IPS-NIHi7 (cell line): ENCODE data around the gene SLX4IP.

ENCODE experiments used
- DNase-seq: peaks from one replicate; pipeline ENCODE4 v3.0.0; 2012; ENCODE audit warnings: mixed read lengths; ENCODE audit errors: extremely low spot score

The SLX4IP gene

GRCh38 chr20:10648651-10649050, 213.5 kb downstream of the SLX4IP start:
- DNase-seq = no peak

GRCh38 chr20:10649080-10649796, 214.1 kb downstream of the SLX4IP start:
- DNase-seq = no peak

GRCh38 chr20:10649797-10650160, 214.7 kb downstream of the SLX4IP start:
- DNase-seq = no peak

- no peak for DNase-seq
Observed at GRCh38 chr20:10651227-10651990, 216.3 kb downstream of the SLX4IP start.

GRCh38 chr20:10652185-10652584, 217.1 kb downstream of the SLX4IP start:
- no peak for DNase-seq

GRCh38 chr20:10652660-10653261, 217.7 kb downstream of the SLX4IP start:
- DNase-seq = no peak

- DNase-seq = no peak
Observed at GRCh38 chr20:10653599-10654249, 218.6 kb downstream of the SLX4IP start.

- no peak for DNase-seq
Observed at GRCh38 chr20:10654250-10654610, 219.1 kb downstream of the SLX4IP start.

GRCh38 chr20:10654630-10655029, 219.5 kb downstream of the SLX4IP start:
- DNase-seq = no peak

- no peak for DNase-seq
Observed at GRCh38 chr20:10655720-10656669, 220.9 kb downstream of the SLX4IP start.

GRCh38 chr20:10657453-10657852, 222.3 kb downstream of the SLX4IP start:
- no peak for DNase-seq

- DNase-seq = no peak
Observed at GRCh38 chr20:10658051-10658823, 223.1 kb downstream of the SLX4IP start.

- no peak for DNase-seq
Observed at GRCh38 chr20:10658876-10659632, 223.9 kb downstream of the SLX4IP start.

- no peak for DNase-seq
Observed at GRCh38 chr20:10659651-10660601, 224.8 kb downstream of the SLX4IP start.

GRCh38 chr20:10660661-10661060, 225.6 kb downstream of the SLX4IP start:
- no peak for DNase-seq

GRCh38 chr20:10661261-10661660, 226.2 kb downstream of the SLX4IP start:
- no peak for DNase-seq

- DNase-seq = no peak
Observed at GRCh38 chr20:10662151-10662550, 227.0 kb downstream of the SLX4IP start.

GRCh38 chr20:10662661-10663458, 227.8 kb downstream of the SLX4IP start:
- no peak for DNase-seq
